A673 (cell line): ENCODE measurements around the gene MRPS5. TPM values are rescaled to one million over a fixed set of nuclear protein-coding genes. Genes with fewer than 3 reads are reported as not detected.

Experiments used
- BruUV-seq: library from RNA; stranded (reverse); fragments of 400-500 nt; replicated peaks from 2 replicates; lab custom pipeline; 2021; lab: Mats Ljungman, UMichigan
- CTCF ChIA-PET: fragments of 300-600 bp; sonication (Branson Sonifier 250); formaldehyde crosslinking; loops from one replicate; lab custom pipeline; 2022; ENCODE audit warnings: antibody characterized with exemption; lab: Charles Lee
- POLR2A ChIA-PET: fragments of 300-600 bp; sonication (Branson Sonifier 250); formaldehyde crosslinking; loops from one replicate; lab custom pipeline; 2022; ENCODE audit warnings: antibody characterized with exemption; ENCODE audit not compliant: low non-redundant PET; lab: Charles Lee
- DNase-seq: peaks from one replicate; pipeline ENCODE4 v3.0.0-alpha.2; 2015; ENCODE audit warnings: low spot score
- H3K27ac ChIP-seq: fragments of 200-600 bp; sonication (generic); 2 replicates; pipeline ENCODE4 v1.5.1; 2016; ENCODE audit warnings: mixed run types, low read depth, mild to moderate bottlenecking, mixed read lengths, antibody characterized with exemption, low read length; ENCODE audit not compliant: poor library complexity, severe bottlenecking
- H3K27me3 ChIP-seq: fragments of 200-600 bp; sonication (generic); replicated peaks from 2 replicates; pipeline ENCODE4 v1.6.1; 2017; ENCODE audit warnings: mixed run types, low read depth, mild to moderate bottlenecking, mixed read lengths, antibody characterized with exemption, low read length; ENCODE audit not compliant: insufficient read depth, poor library complexity
- H3K36me3 ChIP-seq: fragments of 200-600 bp; sonication (generic); 2 replicates; pipeline ENCODE4 v1.6.1; 2016; ENCODE audit warnings: mixed run types, mild to moderate bottlenecking, mixed read lengths, antibody characterized with exemption, low read length; ENCODE audit not compliant: insufficient read depth, poor library complexity, severe bottlenecking
- H3K4me1 ChIP-seq: fragments of 200-600 bp; sonication (generic); 2 replicates; pipeline ENCODE4 v1.6.1; 2017; ENCODE audit warnings: mixed run types, mild to moderate bottlenecking, mixed read lengths, antibody characterized with exemption, low read length; ENCODE audit not compliant: insufficient read depth, poor library complexity, severe bottlenecking
- H3K4me3 ChIP-seq: fragments of 200-600 bp; sonication (generic); 2 replicates; pipeline ENCODE4 v1.5.1; 2016; ENCODE audit warnings: low read depth, mixed run types, mild to moderate bottlenecking, mixed read lengths, low read length; ENCODE audit not compliant: poor library complexity, severe bottlenecking
- H3K9me3 ChIP-seq: fragments of 200-600 bp; sonication (generic); 2 replicates; pipeline ENCODE4 v1.6.1; 2016; ENCODE audit warnings: mixed run types, low read depth, mild to moderate bottlenecking, mixed read lengths, antibody characterized with exemption, low read length; ENCODE audit not compliant: poor library complexity, severe bottlenecking
- CTCF ChIP-seq: fragments of 300-800, 200-600 bp; sonication (generic); conservative IDR thresholded peaks from 2 replicates; pipeline ENCODE4 v1.5.1; 2017; ENCODE audit warnings: low read depth, mild to moderate bottlenecking, antibody characterized with exemption, low read length, moderate library complexity, mixed read lengths
- EZH2 ChIP-seq: fragments of 200-600 bp; sonication (generic); IDR thresholded peaks from 2 replicates; pipeline ENCODE4 v1.6.1; 2017; ENCODE audit warnings: borderline replicate concordance, low read depth, mild to moderate bottlenecking, mixed read lengths, antibody characterized with exemption, low read length; ENCODE audit not compliant: poor library complexity, severe bottlenecking
- intact Hi-C: fragments of 100-400 bp; cut with micrococcal nuclease; formaldehyde crosslinking; loops from one replicate; pipeline ENCODE4 v1.10.0; 2022; ENCODE audit not compliant: unreplicated experiment
- total RNA-seq: library from RNA; stranded (reverse); gene quantifications from 2 replicates; pipeline ENCODE4 v1.2.3, GENCODE V29; 2021

Gene MRPS5
- total RNA-seq, 1 experiment from 2014 or later = 103 TPM

DNA sequence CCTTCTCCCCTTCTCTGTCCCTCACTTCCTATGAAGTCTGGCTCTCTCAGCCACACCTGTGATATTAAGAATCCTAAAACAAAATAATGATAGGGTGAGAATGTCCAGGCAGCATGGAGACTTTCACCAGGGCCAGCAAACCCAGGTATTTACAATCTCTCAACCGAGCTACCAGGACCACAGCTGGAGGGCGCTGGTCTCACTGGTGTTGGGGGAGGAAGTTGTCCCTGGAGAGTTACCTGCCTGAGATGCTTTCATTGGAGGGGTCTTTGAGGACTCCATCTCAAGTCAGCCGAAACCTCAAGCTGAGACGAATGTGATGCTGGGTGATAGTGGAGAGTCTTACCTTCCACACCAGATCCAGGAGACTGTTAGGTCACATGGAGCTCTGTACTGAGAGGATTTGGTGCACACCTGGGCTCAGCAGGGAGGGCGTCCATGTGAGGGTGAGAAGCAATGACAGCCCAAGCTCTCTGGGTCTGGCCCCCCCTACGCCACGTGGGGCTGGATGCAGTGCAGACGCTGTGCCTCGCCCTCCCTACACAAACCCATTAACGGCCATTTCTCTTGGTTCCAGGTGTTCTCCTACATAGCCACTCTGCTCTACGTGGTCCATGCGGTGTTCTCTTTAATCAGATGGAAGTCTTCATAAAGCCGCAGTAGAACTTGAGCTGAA, 68.7 kb downstream of the MRPS5 start:
- intact Hi-C loops = no loop called here
- no peak for TF ChIP-seq CTCF
- BruUV-seq = no TSS peak
- ChIA-PET POLR2A (no interaction called here), CTCF (interaction anchor here (0.9 kb wide), 1 partner anchor 26 kb away, joined by 3 read pairs; no protein-coding TSS in a partner anchor)
- H3K27me3 ChIP-seq = peaks cover 22% of the 10 kb centered on the region
- no peak overlapping the region for H3K4me3 ChIP-seq
- H3K9me3 ChIP-seq = no peaks in the 10 kb centered on the region
- no peak overlapping the region for H3K27ac ChIP-seq
- DNase-seq = no peak
- no peaks in the 10 kb centered on the region for H3K4me1 ChIP-seq
- H3K36me3 ChIP-seq = no peaks in the 10 kb centered on the region

DNA sequence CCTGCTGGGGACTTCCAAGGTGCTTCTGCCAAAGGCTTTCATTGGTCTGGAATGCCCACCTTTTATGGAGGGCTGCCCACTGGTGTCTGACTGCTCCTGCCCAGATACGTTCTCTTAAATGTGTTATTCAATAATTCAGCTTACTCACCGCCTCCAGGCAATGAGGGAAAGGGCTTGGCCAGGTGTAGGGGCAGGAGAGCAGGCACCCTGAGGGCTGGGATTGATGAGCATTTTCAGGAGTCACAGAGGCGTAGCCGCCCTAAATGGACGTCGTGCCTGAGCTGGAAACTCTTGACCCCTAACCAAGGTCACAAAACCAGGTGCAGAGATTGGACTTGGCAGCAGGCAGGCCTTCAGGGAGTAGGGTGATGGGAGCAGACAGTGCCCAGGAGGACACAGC, 69.3 kb downstream of the MRPS5 start:
- no peaks in the 10 kb centered on the region for H3K4me1 ChIP-seq
- ChIA-PET CTCF (no interaction called here), POLR2A (no interaction called here)
- no peak overlapping the region for H3K4me3 ChIP-seq
- no TSS peak for BruUV-seq
- H3K9me3 ChIP-seq = no peaks in the 10 kb centered on the region
- H3K36me3 ChIP-seq = no peaks in the 10 kb centered on the region
- H3K27me3 ChIP-seq = peaks cover 22% of the 10 kb centered on the region
- no peak for DNase-seq
- TF ChIP-seq CTCF (no peak), EZH2 (no peak)
- no peak overlapping the region for H3K27ac ChIP-seq
- intact Hi-C loops = no loop called here

- Histone ChIP-seq H3K4me3 (no peak overlapping the region), H3K4me1 (no peaks in the 10 kb centered on the region), H3K27me3 (peaks cover 22% of the 10 kb centered on the region), H3K36me3 (no peaks in the 10 kb centered on the region), H3K27ac (no peak overlapping the region), H3K9me3 (no peaks in the 10 kb centered on the region)
- intact Hi-C loops = no loop called here
- BruUV-seq = no TSS peak
- TF ChIP-seq CTCF = no peak
- no peak for TF ChIP-seq EZH2
- ChIA-PET POLR2A (no interaction called here), CTCF (no interaction called here)
- no peak for DNase-seq
Measured at GRCh38 chr2:95051626-95052025, 70.0 kb downstream of the MRPS5 start.
